GM18508 (cell line): ENCODE results near the gene PCGF3.
"Not testable (repeated sequence)": the region's sequence is repeated elsewhere in the genome, so short reads cannot be mapped to it uniquely, and the experiment has no call there.

Experiments used
- ATAC-seq: cut with Tn5 transposase; IDR thresholded peaks from one replicate; pipeline ENCODE4 v1.9.1; 2021; ENCODE audit warnings: moderate number of reproducible peaks; ENCODE audit not compliant: insufficient read depth, unreplicated experiment

The PCGF3 gene

DNA sequence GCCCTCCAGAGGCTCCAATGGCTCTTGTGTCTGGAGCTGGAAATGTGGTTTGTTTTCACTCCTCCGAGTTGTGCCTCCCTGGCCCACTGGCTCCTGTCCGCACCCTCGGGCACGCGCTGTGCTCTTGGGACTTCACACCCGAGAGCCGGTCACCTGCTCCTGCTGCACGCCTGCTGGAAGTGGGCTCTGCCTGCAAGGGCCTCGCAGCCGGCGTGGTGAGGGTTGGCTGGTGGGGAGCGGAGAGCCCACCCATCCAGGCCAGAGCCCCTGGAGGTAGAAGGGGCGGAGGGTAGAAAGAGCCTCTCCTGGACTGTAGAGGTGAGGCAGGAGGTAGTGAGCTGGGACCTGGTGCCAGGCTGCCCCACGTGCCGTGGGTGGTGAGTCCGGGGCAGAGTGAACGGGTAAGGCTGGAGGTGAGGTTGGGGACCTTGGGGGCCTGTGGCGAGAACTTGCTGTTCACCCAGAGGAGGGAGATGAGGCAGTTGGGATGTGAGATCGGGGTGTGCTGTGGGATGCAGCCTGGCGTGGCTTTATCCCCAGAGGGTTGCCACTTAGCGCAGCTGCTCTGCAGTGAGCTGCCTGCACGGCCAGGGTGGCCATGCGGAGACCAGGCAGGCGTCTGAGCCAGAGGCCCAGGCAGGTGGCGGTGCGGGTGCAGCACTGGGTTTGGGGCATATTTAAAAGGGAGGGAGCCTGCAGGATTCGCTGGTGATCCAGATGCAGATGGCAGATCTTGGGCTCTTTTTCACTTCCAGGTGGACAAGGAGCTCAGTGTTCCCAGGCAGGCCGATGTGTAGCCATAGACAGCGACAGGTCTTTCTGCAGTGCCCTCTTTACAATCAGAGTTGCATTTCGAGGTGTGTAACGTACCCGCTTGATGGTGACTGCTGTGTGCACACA, 48.8 kb downstream of the PCGF3 start:
- ATAC-seq, result no peak

DNA sequence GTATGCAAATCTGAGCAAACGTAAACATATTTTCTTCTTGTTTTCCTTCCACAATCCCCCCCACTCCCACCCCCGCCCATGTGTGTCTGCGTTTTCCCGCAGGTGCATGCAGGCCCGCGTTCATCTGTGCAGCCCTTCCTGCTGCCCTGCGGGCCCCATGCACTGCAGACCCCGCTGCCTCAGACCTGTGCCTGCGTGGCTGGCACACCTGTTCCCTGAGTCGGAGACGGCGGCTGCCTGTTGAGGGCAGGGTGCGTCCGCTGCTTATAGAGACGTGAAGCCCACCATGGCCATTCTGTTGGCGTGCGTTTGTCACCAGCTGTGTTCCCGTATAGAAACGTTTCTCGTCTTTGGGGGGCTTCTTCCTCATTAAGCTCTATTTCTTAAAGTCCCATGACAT, 51.5 kb downstream of the PCGF3 start:
- ATAC-seq, result no peak

DNA sequence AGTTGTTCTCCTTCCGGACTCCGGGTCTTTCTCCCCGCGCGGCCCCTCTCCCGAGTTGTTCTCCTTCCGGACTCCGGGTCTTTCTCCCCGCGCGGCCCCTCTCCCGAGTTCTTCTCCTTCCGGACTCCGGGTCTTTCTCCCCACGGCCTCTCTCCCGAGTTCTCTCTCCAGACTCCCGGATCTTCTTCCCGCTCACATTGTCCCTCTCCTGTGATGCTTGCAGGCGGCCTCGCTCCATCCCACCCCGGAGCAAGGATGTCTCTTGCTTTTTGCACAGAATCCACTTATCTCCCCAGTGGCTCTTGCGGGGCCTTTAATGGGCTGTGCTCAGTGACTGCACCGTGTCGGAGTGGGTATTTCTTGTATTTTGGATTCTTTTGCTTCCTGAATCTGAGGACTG, 54.2 kb downstream of the PCGF3 start:
- ATAC-seq, result not testable (repeated sequence)

GRCh38 chr4:760616-761015, 55.0 kb downstream of the PCGF3 start:
- no peak for ATAC-seq

DNA sequence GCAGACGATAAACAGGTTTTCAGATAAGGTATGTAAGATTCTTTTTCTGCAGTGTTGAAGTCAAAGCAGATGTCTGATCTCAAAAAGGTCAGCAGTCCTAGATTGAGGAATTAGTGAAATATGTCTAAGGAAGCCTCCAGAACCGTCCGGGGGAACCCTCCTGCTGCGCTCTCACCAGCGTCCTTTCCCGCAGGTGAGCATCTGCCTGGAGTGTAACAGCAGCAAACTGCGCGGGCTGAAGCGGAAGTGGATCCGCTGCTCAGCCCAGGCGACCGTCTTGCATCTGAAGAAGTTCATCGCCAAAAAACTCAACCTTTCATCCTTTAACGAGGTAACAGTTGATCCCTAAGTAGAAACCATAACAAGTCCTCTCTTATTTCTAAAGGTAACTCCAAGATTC, 55.5 kb downstream of the PCGF3 start:
- no peak for ATAC-seq

DNA sequence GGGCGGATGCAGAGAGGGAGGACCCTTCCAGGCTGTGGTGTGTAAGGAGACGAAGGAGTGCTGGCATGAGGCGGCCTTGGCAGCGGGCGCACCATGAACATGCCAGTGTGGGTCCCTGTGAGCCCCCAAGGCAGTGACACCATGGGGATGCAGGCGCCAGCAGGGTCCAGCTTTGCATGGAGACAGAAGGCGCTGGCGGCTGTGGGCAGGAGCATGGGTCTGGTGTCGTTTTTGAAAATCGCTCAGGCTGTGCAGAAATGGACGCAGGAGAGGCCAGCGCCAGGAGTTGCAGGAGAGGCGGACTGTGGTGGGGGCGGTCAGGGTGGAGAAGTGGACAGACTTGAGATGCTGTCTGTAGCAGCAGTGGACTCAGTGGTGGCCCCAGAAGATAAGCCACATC, 56.1 kb downstream of the PCGF3 start:
- ATAC-seq, result no peak

GRCh38 chr4:762211-763190, 56.9 kb downstream of the PCGF3 start:
- no peak for ATAC-seq

GRCh38 chr4:763191-763810, 57.7 kb downstream of the PCGF3 start:
- ATAC-seq, result no peak

- ATAC-seq, result no peak
Observed at GRCh38 chr4:763922-764321, 58.3 kb downstream of the PCGF3 start.

DNA sequence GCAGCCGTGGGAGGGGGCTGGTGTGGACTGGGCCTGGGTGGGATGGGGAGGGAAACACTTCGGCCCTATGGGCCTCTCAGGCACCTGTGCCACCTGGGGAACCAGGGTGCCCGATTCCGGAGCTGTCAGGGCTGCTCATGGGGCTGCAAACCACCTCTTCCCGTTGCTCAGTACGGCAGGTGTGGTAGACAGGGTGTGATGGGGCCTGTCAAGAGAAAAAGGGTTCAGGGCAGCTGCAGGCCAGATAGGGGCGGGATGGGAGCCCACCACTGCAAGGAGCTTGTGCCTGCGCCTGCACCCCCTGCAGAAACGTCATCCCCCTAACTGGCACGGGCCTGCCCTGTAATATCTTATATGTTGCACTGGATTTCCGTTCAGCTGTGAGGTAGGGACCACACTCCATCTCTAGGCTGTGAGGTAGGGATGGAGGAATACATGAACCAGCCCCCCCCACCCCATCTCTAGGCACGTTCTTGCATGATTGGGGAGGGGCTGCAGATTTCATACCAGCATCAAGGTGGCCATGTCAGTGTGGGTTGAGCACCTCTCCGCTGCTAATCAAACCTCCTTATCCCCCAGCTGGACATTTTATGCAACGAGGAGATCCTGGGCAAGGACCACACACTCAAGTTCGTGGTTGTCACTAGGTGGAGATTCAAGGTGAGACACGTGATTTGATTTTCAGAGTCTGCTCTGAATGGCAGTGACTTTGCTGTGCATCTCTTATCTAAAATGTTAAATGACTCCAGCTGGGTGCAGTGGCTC, 59.0 kb downstream of the PCGF3 start:
- ATAC-seq, result no peak

DNA sequence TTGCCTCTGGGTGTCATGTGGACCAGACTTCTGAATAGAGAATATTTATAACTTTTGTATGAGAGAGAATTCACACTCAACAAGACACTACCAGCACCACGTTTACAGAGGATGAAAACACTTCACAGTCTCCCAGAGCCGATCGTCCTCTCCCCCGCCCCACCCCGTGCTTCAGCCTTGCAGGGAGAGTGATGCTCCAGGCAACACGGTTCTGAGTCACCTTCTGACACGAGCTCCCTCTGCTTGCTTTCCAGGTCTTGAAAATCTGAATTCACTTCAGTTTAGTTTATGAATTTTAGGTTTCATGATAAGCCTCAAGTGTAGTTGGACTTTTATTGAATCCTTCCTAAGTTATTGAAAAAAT, 60.5 kb downstream of the PCGF3 start:
- no peak for ATAC-seq

DNA sequence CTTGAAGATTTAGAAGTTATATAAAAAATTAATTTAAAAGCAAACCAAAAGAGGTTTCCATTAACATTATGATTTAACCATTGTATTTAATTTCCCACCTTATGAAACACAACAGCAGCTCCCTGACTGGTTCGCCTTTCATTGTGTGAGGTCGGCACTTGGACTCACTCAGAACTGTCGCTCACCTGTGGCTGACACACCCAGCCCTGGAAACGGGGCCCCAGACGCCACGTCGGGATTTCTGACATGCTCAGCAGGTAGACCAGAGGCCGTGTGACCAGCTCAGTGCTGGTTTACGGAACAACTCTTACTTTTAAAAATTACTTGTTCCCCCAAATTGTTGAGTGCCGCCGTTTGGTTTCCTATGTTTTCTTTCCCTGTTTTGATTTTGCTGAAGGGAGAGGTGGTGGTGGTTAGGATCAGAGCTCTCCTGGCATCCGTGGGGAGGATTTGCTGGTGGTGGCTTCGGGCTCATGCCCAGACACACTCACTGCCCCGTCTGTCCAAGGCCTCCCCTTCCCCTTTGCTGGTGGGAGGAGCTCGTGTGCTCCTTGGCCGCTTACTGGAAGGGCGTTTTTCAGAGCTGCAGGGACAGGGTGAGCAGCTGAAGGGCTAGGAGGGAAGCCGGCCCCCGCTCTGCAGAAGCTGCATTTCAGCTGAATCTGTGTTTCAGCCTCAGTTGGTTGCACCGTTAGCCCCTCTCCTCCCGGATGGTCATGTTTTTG, 61.1 kb downstream of the PCGF3 start:
- ATAC-seq, result no peak

- no peak for ATAC-seq
Observed at GRCh38 chr4:768076-768475, 62.4 kb downstream of the PCGF3 start.

DNA sequence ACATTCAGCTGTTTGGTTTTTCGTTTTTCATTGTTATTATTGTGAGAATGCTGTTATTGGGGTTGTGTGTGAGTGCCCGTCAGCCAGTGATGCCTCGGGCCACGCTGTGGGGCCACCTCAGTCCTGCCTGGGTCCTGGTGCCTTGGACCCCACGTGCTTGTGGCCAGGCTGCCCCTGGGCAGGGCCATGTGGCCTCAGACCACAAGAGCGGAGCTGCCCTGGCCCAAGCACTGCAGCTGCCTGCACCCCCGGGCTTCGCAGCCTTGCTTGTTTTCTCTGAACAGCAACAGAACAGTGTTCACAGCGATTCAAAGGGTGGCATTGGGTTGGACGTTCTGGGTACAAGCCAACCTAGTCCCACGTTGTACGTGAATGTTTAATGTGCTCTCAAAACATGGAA, 63.4 kb downstream of the PCGF3 start:
- no peak for ATAC-seq

DNA sequence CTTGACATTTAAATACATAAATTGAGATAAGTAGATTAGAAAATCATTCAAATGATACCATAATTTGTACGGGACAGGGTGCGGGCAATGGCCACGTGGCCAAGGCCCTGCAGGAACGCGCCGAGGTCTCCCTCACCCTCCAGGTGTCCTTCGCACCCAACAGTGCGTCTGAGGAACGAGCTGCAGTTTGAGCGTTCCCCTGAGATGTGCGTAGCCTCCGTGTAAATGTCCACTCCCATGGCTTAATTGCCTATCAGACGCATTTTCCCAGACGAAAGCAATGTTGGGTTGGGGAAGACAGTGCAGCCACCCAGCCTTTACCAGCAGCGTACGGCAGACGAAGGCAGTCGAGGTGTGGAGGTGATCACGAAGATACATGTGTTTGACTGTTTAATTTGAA, 63.9 kb downstream of the PCGF3 start:
- no peak for ATAC-seq

DNA sequence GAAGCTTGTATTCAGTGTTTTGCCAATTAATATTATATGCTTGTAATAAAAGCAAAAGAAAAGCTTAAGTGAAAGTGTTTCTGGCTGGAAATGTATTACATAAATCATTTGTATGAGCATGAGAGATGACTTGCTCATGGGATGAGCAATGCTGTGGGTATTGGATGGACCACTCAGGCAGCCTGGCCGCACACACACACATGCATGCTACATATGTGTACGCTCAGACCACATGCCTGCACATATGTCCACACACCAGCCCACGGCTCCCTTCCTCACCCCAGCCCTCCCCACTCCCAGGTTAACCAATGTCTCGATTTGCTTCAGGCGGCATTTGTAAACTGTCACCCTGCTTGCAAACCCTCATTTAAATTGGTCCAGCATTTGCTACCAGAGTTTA, 64.4 kb downstream of the PCGF3 start:
- ATAC-seq, result no peak

DNA sequence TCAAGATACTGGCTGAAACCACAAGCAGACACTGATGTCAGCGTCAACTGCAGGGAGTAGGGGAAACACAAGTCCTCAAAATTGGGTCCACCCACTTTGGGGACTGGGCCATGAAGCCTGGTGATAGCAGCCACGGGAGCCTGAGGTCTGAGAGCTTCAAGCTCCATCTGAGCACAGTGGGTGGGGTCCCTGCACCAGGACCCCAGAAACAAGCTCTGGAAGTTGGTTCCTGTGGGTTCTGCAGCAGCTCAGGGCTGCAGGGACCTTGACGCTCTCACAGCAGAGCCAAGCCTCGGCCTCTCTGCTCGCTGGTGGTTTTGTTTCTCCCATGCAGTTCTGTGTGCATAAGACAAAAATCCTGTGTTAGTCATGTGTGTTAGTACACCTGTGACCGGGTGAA, 65.8 kb downstream of the PCGF3 start:
- no peak for ATAC-seq

GRCh38 chr4:772118-772517, 66.5 kb downstream of the PCGF3 start:
- no peak for ATAC-seq

- ATAC-seq, result no peak
Observed at GRCh38 chr4:772776-773175, 67.1 kb downstream of the PCGF3 start.
